IMR-90 (cell line): Measurements from ENCODE around the gene PSMD6. TPM values are rescaled to one million over a fixed set of nuclear protein-coding genes. Genes with fewer than 3 reads are reported as not detected.

ENCODE experiments used
- ATAC-seq: fragments of 200-7000 bp; cut with Tn5 transposase; 2 replicates; pipeline ENCODE4 v1.9.1; 2020; ENCODE audit warnings: low read depth, mild to moderate bottlenecking, moderate library complexity
- BruUV-seq: library from RNA; stranded (reverse); fragments of 400-500 nt; replicated peaks from 2 replicates; lab custom pipeline; 2021; lab: Mats Ljungman, UMichigan
- CTCF ChIA-PET: fragments of 300-600 bp; formaldehyde crosslinking; extraction: SDS; loops from one replicate; lab custom pipeline; 2021; ENCODE audit warnings: antibody characterized with exemption; lab: Yijun Ruan, JAX
- POLR2A ChIA-PET: fragments of 300-600 bp; sonication (Branson Sonifier 250); formaldehyde crosslinking; loops from one replicate; lab custom pipeline; 2022; ENCODE audit warnings: antibody characterized with exemption; ENCODE audit not compliant: unreplicated experiment; lab: Charles Lee
- DNase-seq: peaks from one replicate; pipeline ENCODE4 v3.0.0; 2013
- H2AFZ ChIP-seq: replicated peaks from 2 replicates; pipeline ENCODE3; 2013; ENCODE audit warnings: low read length, mild to moderate bottlenecking; ENCODE audit not compliant: poor library complexity
- H2AK5ac ChIP-seq: 2 replicates; pipeline ENCODE4 v1.6.1; 2013; ENCODE audit warnings: low read depth, low read length, inconsistent platforms
- H2AK9ac ChIP-seq: replicated peaks from 2 replicates; pipeline ENCODE3; 2013; ENCODE audit warnings: mild to moderate bottlenecking, low read depth, low read length, moderate library complexity; ENCODE audit not compliant: poor library complexity
- H2BK120ac ChIP-seq: 2 replicates; pipeline ENCODE4 v1.6.1; 2013; ENCODE audit warnings: low read depth, low read length, inconsistent platforms
- H2BK15ac ChIP-seq: 3 replicates; pipeline ENCODE4 v1.6.1; 2013; ENCODE audit warnings: low read depth, low read length, inconsistent platforms
- H2BK20ac ChIP-seq: 2 replicates; pipeline ENCODE4 v1.6.1; 2013; ENCODE audit warnings: low read depth, mild to moderate bottlenecking, inconsistent platforms, low read length, moderate library complexity
- H2BK5ac ChIP-seq: 2 replicates; pipeline ENCODE4 v1.6.1; 2013; ENCODE audit warnings: mild to moderate bottlenecking, low read depth, low read length, inconsistent platforms; ENCODE audit not compliant: poor library complexity, severe bottlenecking
- H3K14ac ChIP-seq: replicated peaks from 2 replicates; pipeline ENCODE4 v1.6.1; 2013; ENCODE audit warnings: low read depth, low read length, inconsistent platforms
- H3K18ac ChIP-seq: 2 replicates; pipeline ENCODE4 v1.6.1; 2013; ENCODE audit warnings: low read depth, low read length, control low read depth
- H3K23ac ChIP-seq: 2 replicates; pipeline ENCODE4 v1.6.1; 2013; ENCODE audit warnings: low read depth, low read length, inconsistent platforms
- H3K27ac ChIP-seq: 2 replicates; pipeline ENCODE4 v1.5.1; 2013; ENCODE audit warnings: mild to moderate bottlenecking, control low read depth, low read length; ENCODE audit not compliant: insufficient read depth
- H3K27me3 ChIP-seq: 2 replicates; pipeline ENCODE4 v1.6.1; 2013; ENCODE audit warnings: low read length; ENCODE audit not compliant: control insufficient read depth, insufficient read depth
- H3K36me3 ChIP-seq: 2 replicates; pipeline ENCODE4 v1.6.1; 2013; ENCODE audit warnings: low read length, mixed read lengths; ENCODE audit not compliant: control insufficient read depth, insufficient read depth
- H3K4ac ChIP-seq: 2 replicates; pipeline ENCODE4 v1.6.1; 2013; ENCODE audit warnings: low read depth, low read length, inconsistent platforms
- H3K4me1 ChIP-seq: 2 replicates; pipeline ENCODE4 v1.6.1; 2013; ENCODE audit warnings: low read length, mixed read lengths; ENCODE audit not compliant: control insufficient read depth, insufficient read depth
- H3K4me2 ChIP-seq: 2 replicates; pipeline ENCODE4 v1.6.1; 2013; ENCODE audit warnings: low read depth, mild to moderate bottlenecking, control low read depth, low read length, moderate library complexity
- H3K4me3 ChIP-seq: 2 replicates; pipeline ENCODE4 v1.5.1; 2013; ENCODE audit warnings: low read depth, mild to moderate bottlenecking, control low read depth, low read length, moderate library complexity; ENCODE audit not compliant: insufficient read depth
- H3K56ac ChIP-seq: 2 replicates; pipeline ENCODE4 v1.6.1; 2013; ENCODE audit warnings: low read length, inconsistent platforms; ENCODE audit not compliant: insufficient read depth; ENCODE audit errors: extremely low read depth
- H3K79me1 ChIP-seq, 2 experiments: 2 replicates each; pipeline ENCODE4 v1.6.1; 2013; ENCODE audit warnings: low read length in 2 of 2, inconsistent platforms in 1 of 2, low read depth in 1 of 2
- H3K9ac ChIP-seq: 2 replicates; pipeline ENCODE4 v1.6.1; 2013; ENCODE audit warnings: low read depth, low read length, control low read depth
- H3K9me1 ChIP-seq: 2 replicates; pipeline ENCODE4 v1.6.1; 2013; ENCODE audit warnings: low read length, inconsistent platforms; ENCODE audit not compliant: insufficient read depth
- H3K9me3 ChIP-seq: 2 replicates; pipeline ENCODE4 v1.6.1; 2013; ENCODE audit warnings: low read length; ENCODE audit not compliant: control insufficient read depth, insufficient read depth
- H4K20me1 ChIP-seq: 2 replicates; pipeline ENCODE4 v1.6.1; 2013; ENCODE audit warnings: low read length, inconsistent platforms; ENCODE audit not compliant: insufficient read depth
- H4K5ac ChIP-seq: 2 replicates; pipeline ENCODE4 v1.6.1; 2013; ENCODE audit warnings: mild to moderate bottlenecking, low read depth, low read length, control low read depth
- H4K8ac ChIP-seq, 2 experiments: 2 replicates each; pipeline ENCODE4 v1.6.1; 2013; ENCODE audit warnings: low read depth in 2 of 2, low read length in 2 of 2, control low read depth in 1 of 2, inconsistent platforms in 1 of 2
- H4K91ac ChIP-seq: 2 replicates; pipeline ENCODE4 v1.6.1; 2013; ENCODE audit warnings: low read depth, low read length, inconsistent platforms; ENCODE audit not compliant: insufficient read depth
- CHD1 ChIP-seq: IDR thresholded peaks from 2 replicates; pipeline ENCODE4 v1.6.1; 2012; ENCODE audit warnings: low read depth, low read length, improper control_type of control experiment
- FOS ChIP-seq: fragments of 150-350 bp; IDR thresholded peaks from 2 replicates; pipeline ENCODE4 v1.6.1; 2016; ENCODE audit warnings: low read depth, low read length
- SMC3 ChIP-seq: fragments of 150-350 bp; IDR thresholded peaks from 2 replicates; pipeline ENCODE4 v1.6.1; 2016; ENCODE audit warnings: low read depth, mild to moderate bottlenecking, antibody characterized with exemption, low read length, moderate library complexity
- WGBS, 2 experiments: methylation state at CpG; one replicate each; pipeline versions ENCODE4 v1.1.5 to v1.1.7; 2013; ENCODE audit warnings: missing lambda C conversion rate in 2 of 2; ENCODE audit not compliant: insufficient read length in 1 of 2; ENCODE audit errors: extremely low coverage in 2 of 2; 5-methylcytosine and 5-hydroxymethylcytosine counted together
- dilution Hi-C: fragments of 300-500 bp; cut with HindIII; formaldehyde crosslinking; loops from one replicate; pipeline ENCODE4 v1.14.3; 2018; ENCODE audit warnings: low sequenced_read_pairs; ENCODE audit not compliant: unreplicated experiment
- in situ Hi-C: fragments of 300-500 bp; cut with MboI; formaldehyde crosslinking; loops from 3 replicates; pipeline ENCODE4 v1.14.3; 2019; ENCODE audit warnings: low sequenced_read_pairs, inconsistent platforms, mixed read lengths
- intact Hi-C: fragments of 100-400 bp; cut with micrococcal nuclease; formaldehyde crosslinking; loops from 2 replicates; pipeline ENCODE4 v1.10.0; 2022
- polyA plus RNA-seq, 3 experiments: library from polyadenylated mRNA; depleted of rRNA; stranded (reverse); fragments of >200 nt; gene quantifications; 2 replicates each; pipeline ENCODE4 v1.2.3, GENCODE V29; 2012; ENCODE audit warnings: low replicate concordance in 1 of 3
- total RNA-seq: library from RNA; depleted of rRNA; stranded (reverse); fragments of >200 nt; gene quantifications from 2 replicates; pipeline ENCODE4 v1.2.3, GENCODE V29; 2012
- TF ChIP-seq, protein P1 (sequence below): fragments of 150-350 bp; IDR thresholded peaks from 2 replicates; pipeline ENCODE4 v1.6.1; 2016; ENCODE audit warnings: low read depth, mild to moderate bottlenecking, low read length, moderate library complexity, borderline replicate concordance

Gene PSMD6
- total and polyA plus RNA-seq, 2 of the 4 experiments (the other 2 are of a cell fraction), result 86.6 to 91.8 TPM

DNA sequence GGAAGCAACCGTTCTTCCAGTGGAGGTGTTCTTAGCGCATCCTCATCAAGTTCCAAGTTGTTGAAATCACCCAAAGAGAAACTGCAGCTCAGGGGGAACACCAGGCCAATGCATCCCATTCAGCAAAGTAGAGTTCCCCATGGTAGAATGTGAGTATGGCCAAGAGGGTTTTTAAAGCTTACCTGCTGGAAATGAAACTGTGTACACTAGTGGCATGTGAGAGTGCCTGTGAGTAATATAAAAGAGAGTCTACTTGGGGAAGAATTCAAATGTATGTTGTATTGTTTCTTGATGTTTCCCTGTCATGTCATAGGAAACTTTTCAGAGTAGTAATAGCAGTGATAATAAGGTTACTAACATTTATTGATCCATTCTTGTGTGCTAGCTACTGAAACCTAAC, 43.3 kb downstream of the PSMD6 start:
- Histone ChIP-seq H3K56ac (no peak overlapping the region), H4K91ac (no peak overlapping the region), H4K20me1 (peaks cover 9% of the 10 kb centered on the region; the same call in 1 of the 2 replicates), H3K18ac (no peak overlapping the region), H3K79me1 (peaks cover 60 to 65% of the 10 kb centered on the region in 2 experiments), H3K36me3 (peaks cover 21% of the 10 kb centered on the region), H2AFZ (no peak overlapping the region), H3K4me3 (no peak overlapping the region), H2AK5ac (no peak overlapping the region), H2BK15ac (no peak overlapping the region), H3K9me1 (peaks cover 14% of the 10 kb centered on the region), H2AK9ac (no peak overlapping the region), H3K14ac (no peak overlapping the region), H3K4me2 (no peak overlapping the region), H3K27ac (no peak overlapping the region), H2BK20ac (no peak overlapping the region), H3K4ac (no peak overlapping the region), H3K9ac (no peak overlapping the region), H3K27me3 (no peaks in the 10 kb centered on the region), H4K8ac (no peak overlapping the region), H2BK5ac (no peak overlapping the region), H4K5ac (no peak overlapping the region), H3K23ac (no peak overlapping the region), H2BK120ac (no peak overlapping the region), H3K4me1 (peaks cover 11% of the 10 kb centered on the region), H3K9me3 (no peaks in the 10 kb centered on the region)
- BruUV-seq, result no TSS peak
- ChIA-PET CTCF (interaction anchor here (1.0 kb wide), 1 partner anchor 18 kb away, joined by 4 read pairs; no protein-coding TSS in a partner anchor), POLR2A (no interaction called here)
- intact Hi-C loops, result no loop called here
- DNase-seq, result no peak
- dilution Hi-C loops, result no loop called here
- in situ Hi-C loops, result loop anchor here (25.0 kb wide), 1 partner anchor 1368 kb away; no protein-coding TSS in a partner anchor
- TF ChIP-seq CHD1, result no peak
- no peak for TF ChIP-seq SMC3
- TF ChIP-seq, protein P1, sequence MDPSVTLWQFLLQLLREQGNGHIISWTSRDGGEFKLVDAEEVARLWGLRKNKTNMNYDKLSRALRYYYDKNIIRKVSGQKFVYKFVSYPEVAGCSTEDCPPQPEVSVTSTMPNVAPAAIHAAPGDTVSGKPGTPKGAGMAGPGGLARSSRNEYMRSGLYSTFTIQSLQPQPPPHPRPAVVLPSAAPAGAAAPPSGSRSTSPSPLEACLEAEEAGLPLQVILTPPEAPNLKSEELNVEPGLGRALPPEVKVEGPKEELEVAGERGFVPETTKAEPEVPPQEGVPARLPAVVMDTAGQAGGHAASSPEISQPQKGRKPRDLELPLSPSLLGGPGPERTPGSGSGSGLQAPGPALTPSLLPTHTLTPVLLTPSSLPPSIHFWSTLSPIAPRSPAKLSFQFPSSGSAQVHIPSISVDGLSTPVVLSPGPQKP, result no peak
- no peak for TF ChIP-seq FOS
- 100% methylated on average over 2 of the region's 2 CpGs; no CpG with 5 or more reads in 1 of the 2 experiments for whole genome bisulfite sequencing, 2 experiments
- ATAC-seq, result no peak
